SK-N-SH treated with all-trans-retinoic acid at 6 μM for 48 hours (cell line): ENCODE data around the gene CHTF8.
A peak's percentile ranks its signal among the peaks of the same experiment; 100 is the strongest.

ENCODE experiments used
- ATAC-seq: fragments of 200-7000 bp; cut with Tn5 transposase; 3 replicates; pipeline ENCODE4 v1.9.1; 2020; ENCODE audit warnings: mild to moderate bottlenecking, moderate library complexity
- ARNTL ChIP-seq: fragments of 450-650 bp; formaldehyde crosslinking; IDR thresholded peaks from 2 replicates; pipeline ENCODE4 v1.5.0; 2020; ENCODE audit warnings: low read depth, mild to moderate bottlenecking, moderate library complexity, borderline replicate concordance
- BACH2 ChIP-seq: fragments of 250-450 bp; sonication (Bioruptor Pico); IDR thresholded peaks from 2 replicates; pipeline ENCODE4 v1.9.0; 2021; ENCODE audit warnings: mild to moderate bottlenecking, borderline replicate concordance
- CREB5 ChIP-seq: fragments of 250-450 bp; sonication (Bioruptor Pico); IDR thresholded peaks from 2 replicates; pipeline ENCODE4 v1.5.1; 2020; ENCODE audit warnings: low read depth, mild to moderate bottlenecking, moderate library complexity
- CSDC2 ChIP-seq: fragments of 250-450 bp; sonication (Bioruptor Pico); IDR thresholded peaks from 2 replicates; pipeline ENCODE4 v1.5.0; 2020; ENCODE audit warnings: mild to moderate bottlenecking, moderate library complexity
- ESRRG ChIP-seq: fragments of 250-450 bp; sonication (Bioruptor Pico); IDR thresholded peaks from 2 replicates; pipeline ENCODE4 v1.6.1; 2021; ENCODE audit warnings: mild to moderate bottlenecking
- GLIS3 ChIP-seq: fragments of 250-450 bp; sonication (Bioruptor Pico); IDR thresholded peaks from 2 replicates; pipeline ENCODE4 v1.5.0; 2020; ENCODE audit warnings: mild to moderate bottlenecking, moderate library complexity
- ISL1 ChIP-seq: fragments of 250-450 bp; sonication (Bioruptor Pico); IDR thresholded peaks from 2 replicates; pipeline ENCODE4 v2.1.2; 2022; ENCODE audit warnings: mild to moderate bottlenecking, moderate library complexity
- OSR1 ChIP-seq: fragments of 250-450 bp; sonication (Bioruptor Pico); IDR thresholded peaks from 2 replicates; pipeline ENCODE4 v1.8.0; 2022; ENCODE audit warnings: moderate library complexity, mild to moderate bottlenecking, inconsistent platforms
- PATZ1 ChIP-seq: fragments of 250-450 bp; sonication (Bioruptor Pico); IDR thresholded peaks from 2 replicates; pipeline ENCODE4 v1.8.0; 2020; ENCODE audit warnings: mild to moderate bottlenecking, moderate library complexity, borderline replicate concordance
- POU6F1 ChIP-seq: fragments of 250-450 bp; sonication (Bioruptor Pico); IDR thresholded peaks from 2 replicates; pipeline ENCODE4 v1.8.0; 2021; ENCODE audit warnings: low read depth, mild to moderate bottlenecking, moderate library complexity, borderline replicate concordance
- PPARA ChIP-seq: fragments of 250-450 bp; sonication (Bioruptor Pico); IDR thresholded peaks from 2 replicates; pipeline ENCODE4 v1.5.0; 2020; ENCODE audit warnings: mild to moderate bottlenecking, borderline replicate concordance
- RARB ChIP-seq: fragments of 250-450 bp; sonication (Bioruptor Pico); IDR thresholded peaks from 2 replicates; pipeline ENCODE4 v1.8.0; 2021; ENCODE audit warnings: mild to moderate bottlenecking, moderate library complexity
- SNAI2 ChIP-seq: fragments of 250-450 bp; sonication (Bioruptor Pico); IDR thresholded peaks from 2 replicates; pipeline ENCODE4 v1.5.0; 2020; ENCODE audit warnings: mild to moderate bottlenecking, moderate library complexity
- TCF4 ChIP-seq: fragments of 250-450 bp; sonication (Bioruptor Pico); IDR thresholded peaks from 2 replicates; pipeline ENCODE4 v1.8.0; 2021; ENCODE audit warnings: mild to moderate bottlenecking, moderate library complexity, borderline replicate concordance
- TOX ChIP-seq: fragments of 250-450 bp; sonication (Bioruptor Pico); IDR thresholded peaks from 2 replicates; pipeline ENCODE4 v1.8.0; 2021; ENCODE audit warnings: mild to moderate bottlenecking, moderate library complexity, borderline replicate concordance
- TSHZ2 ChIP-seq: fragments of 250-450 bp; sonication (Bioruptor Pico); IDR thresholded peaks from 2 replicates; pipeline ENCODE4 v1.5.0; 2020; ENCODE audit warnings: mild to moderate bottlenecking, moderate library complexity
- ZC3H10 ChIP-seq: fragments of 250-450 bp; sonication (Bioruptor Pico); IDR thresholded peaks from 2 replicates; pipeline ENCODE4 v1.5.1; 2021; ENCODE audit warnings: mild to moderate bottlenecking, moderate library complexity
- ZFP3 ChIP-seq: fragments of 250-450 bp; sonication (Bioruptor Pico); IDR thresholded peaks from 2 replicates; pipeline ENCODE4 v1.5.0; 2020; ENCODE audit warnings: mild to moderate bottlenecking, moderate library complexity
- ZFP30 ChIP-seq: fragments of 450-650 bp; formaldehyde crosslinking; IDR thresholded peaks from 2 replicates; pipeline ENCODE4 v1.5.0; 2022; ENCODE audit warnings: mild to moderate bottlenecking, moderate library complexity
- ZNF565 ChIP-seq: fragments of 450-650 bp; formaldehyde crosslinking; conservative IDR thresholded peaks from 2 replicates; pipeline ENCODE4 v1.5.0; 2020; ENCODE audit warnings: low read depth, mild to moderate bottlenecking, moderate library complexity
- ZNF70 ChIP-seq: fragments of 450-650 bp; formaldehyde crosslinking; IDR thresholded peaks from 2 replicates; pipeline ENCODE4 v1.5.0; 2020; ENCODE audit warnings: mild to moderate bottlenecking, moderate library complexity
- ZNF8 ChIP-seq: fragments of 450-650 bp; formaldehyde crosslinking; IDR thresholded peaks from 2 replicates; pipeline ENCODE4 v1.5.0; 2020; ENCODE audit warnings: mild to moderate bottlenecking, moderate library complexity

Gene CHTF8

GRCh38 chr16:69114346-69114975 is 17.9 kb downstream of the CHTF8 start (continued):
- TF ChIP-seq BACH2: no peak
- no peak for TF ChIP-seq ZFP30 (CRISPR knock-in tag)
- TF ChIP-seq PPARA (CRISPR knock-in tag): no peak
- no peak for TF ChIP-seq ISL1
- TF ChIP-seq ARNTL: no peak
- TF ChIP-seq TCF4 (CRISPR knock-in tag): no peak
- no peak for TF ChIP-seq TSHZ2 (CRISPR knock-in tag)

- TF ChIP-seq ARNTL: no peak
- no peak for TF ChIP-seq ZNF565 (CRISPR knock-in tag)
- no peak for TF ChIP-seq CREB5 (CRISPR knock-in tag)
- TF ChIP-seq TSHZ2 (CRISPR knock-in tag): no peak
- no peak for TF ChIP-seq TOX (CRISPR knock-in tag)
- TF ChIP-seq RARB (CRISPR knock-in tag): no peak
- no peak for TF ChIP-seq TCF4 (CRISPR knock-in tag)
- no peak for TF ChIP-seq OSR1 (CRISPR knock-in tag)
- no peak for TF ChIP-seq PPARA (CRISPR knock-in tag)
- no peak for TF ChIP-seq ISL1
- TF ChIP-seq ZFP3 (CRISPR knock-in tag): no peak
- TF ChIP-seq ZFP30 (CRISPR knock-in tag): no peak
- TF ChIP-seq ESRRG: no peak
- TF ChIP-seq ZC3H10 (CRISPR knock-in tag): no peak
- no peak for TF ChIP-seq ZNF70
- no peak for TF ChIP-seq ZNF8 (CRISPR knock-in tag)
- no peak for TF ChIP-seq PATZ1 (CRISPR knock-in tag)
- TF ChIP-seq SNAI2 (CRISPR knock-in tag): no peak
- no peak for TF ChIP-seq BACH2
- no peak for TF ChIP-seq GLIS3 (CRISPR knock-in tag)
- TF ChIP-seq, all 23 proteins: peak for 0
- no peak; the same call in 2 of the 3 replicates for ATAC-seq
These were observed 19.2 kb downstream of the CHTF8 start for GRCh38 chr16:69113216-69113615.

- ATAC-seq: peak; percentile 80
- no peak for TF ChIP-seq ZNF8 (CRISPR knock-in tag)
- TF ChIP-seq ARNTL: no peak
- no peak for TF ChIP-seq BACH2
- no peak for TF ChIP-seq POU6F1 (CRISPR knock-in tag)
- no peak for TF ChIP-seq ISL1
- no peak for TF ChIP-seq GLIS3 (CRISPR knock-in tag)
- TF ChIP-seq ESRRG: no peak
- no peak for TF ChIP-seq TSHZ2 (CRISPR knock-in tag)
- TF ChIP-seq ZC3H10 (CRISPR knock-in tag): no peak
- no peak for TF ChIP-seq ZFP30 (CRISPR knock-in tag)
- no peak for TF ChIP-seq RARB (CRISPR knock-in tag)
- no peak for TF ChIP-seq OSR1 (CRISPR knock-in tag)
- no peak for TF ChIP-seq CSDC2 (CRISPR knock-in tag)
These were observed 19.9 kb downstream of the CHTF8 start for GRCh38 chr16:69112285-69113129.
